SW480 (cell line): ENCODE data around the gene C2CD3.

Experiments
- DNase-seq: peaks from one replicate; pipeline ENCODE4 v3.0.0-alpha.2; 2016; ENCODE audit warnings: low spot score

Gene C2CD3

GRCh38 chr11:74018331-74019005 is 152.3 kb downstream of the C2CD3 start:
- no peak for DNase-seq

DNA sequence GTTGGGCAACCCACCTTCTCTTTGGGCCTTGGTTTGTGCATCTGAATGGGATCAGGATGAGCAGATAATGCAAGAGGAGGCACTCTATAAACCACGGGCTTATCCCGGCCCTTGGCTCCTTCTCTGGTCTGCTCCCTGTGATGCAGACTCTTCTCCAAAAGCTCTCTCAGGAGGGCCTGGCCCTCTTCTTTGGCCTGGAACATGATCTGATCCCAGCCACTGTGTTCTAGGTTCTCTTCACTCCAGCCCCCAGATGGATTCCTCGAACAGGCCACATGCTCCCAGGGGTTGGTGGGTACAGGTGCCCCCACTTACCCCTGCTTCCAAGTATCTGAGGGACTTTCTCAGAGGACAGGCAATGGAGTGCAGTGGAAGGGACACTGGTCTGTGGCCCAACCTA is 153.2 kb downstream of the C2CD3 start:
- DNase-seq = no peak

- no peak for DNase-seq
These were observed 154.7 kb downstream of the C2CD3 start for GRCh38 chr11:74015919-74016684.

DNA sequence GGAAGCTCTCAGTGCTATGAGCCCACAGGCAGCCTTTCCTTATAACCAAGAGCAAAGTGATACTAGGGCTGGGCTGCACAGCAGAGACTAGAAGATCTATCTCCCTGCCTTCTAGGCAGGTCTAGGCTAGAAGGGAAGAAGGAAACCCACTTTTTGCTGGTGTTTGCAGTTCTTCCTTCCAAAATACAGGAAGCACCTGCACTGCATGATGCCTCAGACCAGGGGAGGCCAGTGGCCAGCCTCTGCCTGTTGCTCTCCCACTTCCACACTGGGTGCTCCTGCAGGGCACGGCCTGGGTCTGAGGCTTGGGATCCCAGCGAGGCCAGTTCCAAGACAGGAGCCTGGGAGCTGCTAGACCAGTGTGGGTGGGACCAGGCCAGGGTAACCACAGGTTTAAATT is 155.9 kb downstream of the C2CD3 start:
- DNase-seq = no peak

- DNase-seq = no peak
These were observed 157.7 kb downstream of the C2CD3 start for GRCh38 chr11:74013141-74013540.

DNA sequence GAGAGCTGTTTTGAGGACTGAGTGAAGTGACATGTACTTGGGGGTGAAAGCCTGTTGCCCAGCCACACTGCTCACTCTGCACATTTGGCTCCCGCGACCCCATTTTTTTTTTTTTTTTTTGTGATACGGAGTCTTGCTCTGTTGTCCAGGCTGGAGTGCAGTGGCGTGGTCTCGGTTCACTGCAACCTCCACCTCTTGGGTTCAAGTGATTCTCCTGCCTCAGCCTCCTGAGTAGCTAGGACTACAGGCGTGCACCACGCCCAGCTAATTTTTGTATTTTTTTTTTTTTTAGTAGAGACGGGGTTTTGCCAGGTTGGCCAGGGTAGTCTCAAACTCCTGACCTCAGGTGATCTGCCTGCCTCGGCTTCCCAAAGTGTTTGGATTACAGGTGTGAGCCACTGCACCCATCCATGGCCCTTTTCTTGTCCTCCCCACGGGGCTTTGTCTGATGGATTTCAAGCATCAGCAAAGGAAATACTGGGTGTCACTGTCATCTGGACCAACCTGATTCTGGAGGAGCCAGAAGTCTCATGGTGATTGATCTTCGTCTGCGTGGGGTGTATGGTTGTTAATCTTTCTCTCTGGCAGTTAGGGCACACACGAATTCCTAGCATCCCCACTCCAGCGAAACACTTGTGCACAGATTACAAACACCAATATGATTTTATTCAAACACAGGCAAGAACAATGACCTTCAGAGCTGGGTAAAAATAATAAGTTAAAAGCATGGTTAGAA is 158.6 kb downstream of the C2CD3 start:
- no peak for DNase-seq

GRCh38 chr11:74011360-74012073 is 159.3 kb downstream of the C2CD3 start:
- DNase-seq = no peak

DNA sequence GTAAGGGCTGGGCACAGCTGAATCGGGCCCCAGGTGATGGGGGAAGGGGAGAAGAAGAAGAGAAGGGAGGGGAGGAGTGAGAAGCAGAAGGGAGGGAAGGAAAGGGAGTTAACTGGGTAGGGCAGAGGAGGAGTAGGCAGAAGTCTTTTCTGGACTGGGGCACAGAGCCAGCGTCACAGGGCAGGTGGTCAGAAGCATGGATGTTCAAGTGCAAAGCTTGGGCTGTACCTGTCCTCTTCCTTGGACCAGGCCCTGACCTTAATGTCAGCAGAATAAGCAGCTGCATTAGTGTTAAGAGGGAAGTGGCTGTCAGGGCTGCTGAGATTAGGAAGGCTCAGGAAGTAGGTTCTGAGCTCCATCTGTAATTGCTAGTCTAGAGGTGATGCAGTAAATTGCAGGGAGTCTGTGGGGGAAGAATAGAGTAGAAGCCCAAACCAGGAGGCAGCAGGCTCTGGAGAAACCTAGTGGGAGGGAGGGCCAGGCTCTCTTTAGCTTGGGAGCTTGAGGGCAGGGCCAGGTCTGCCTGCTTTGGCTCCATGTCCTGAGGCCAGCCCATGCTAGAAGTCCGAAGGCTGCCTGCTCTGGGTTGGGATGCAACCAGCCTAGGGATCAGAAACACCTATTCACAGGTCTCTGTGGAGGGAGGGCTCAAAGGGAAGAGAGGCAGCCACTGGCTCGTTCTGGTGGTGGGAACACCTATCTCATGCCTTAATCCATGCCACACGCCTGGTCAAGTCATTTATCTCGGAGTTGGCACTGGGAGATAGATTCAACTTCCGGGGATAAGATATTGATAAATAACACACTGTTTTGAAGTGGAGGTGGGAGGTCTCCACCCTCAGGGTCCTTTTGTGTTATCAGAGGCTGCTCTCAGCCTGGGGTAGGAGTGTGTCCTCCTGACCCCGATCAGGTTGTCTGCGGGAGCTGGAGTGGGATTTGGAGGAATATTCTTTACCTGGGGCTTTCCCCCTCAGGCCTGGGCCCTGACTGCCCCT is 160.2 kb downstream of the C2CD3 start:
- DNase-seq = no peak

DNA sequence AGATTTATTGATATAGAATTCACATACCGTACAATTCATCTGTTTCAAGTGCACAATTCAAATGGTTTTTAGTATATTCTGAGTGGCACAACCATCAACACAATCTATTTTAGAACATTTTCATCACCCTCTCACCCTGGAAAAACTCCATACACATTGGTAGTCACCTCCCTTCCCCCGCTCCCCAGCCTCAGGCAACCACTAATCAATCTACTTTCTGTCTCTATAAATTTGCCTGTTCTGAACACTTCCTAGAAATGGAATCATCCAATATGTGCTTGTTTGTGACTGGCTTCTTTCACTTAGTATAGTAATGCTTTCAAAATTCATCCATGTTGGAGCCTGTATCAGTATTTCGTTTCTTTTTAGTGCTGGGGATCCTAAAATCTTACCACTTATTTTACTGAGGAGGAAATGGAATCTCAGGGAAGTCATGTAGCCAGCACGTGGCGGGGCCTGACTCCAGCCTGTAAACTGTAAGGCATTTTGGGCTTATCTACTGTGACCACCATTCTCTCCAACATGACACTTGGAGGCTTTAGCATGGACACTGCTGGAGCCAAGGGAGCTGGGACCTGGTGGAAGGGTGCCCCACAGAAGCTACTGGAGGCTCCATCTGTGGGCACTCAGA is 161.0 kb downstream of the C2CD3 start:
- no peak for DNase-seq

DNA sequence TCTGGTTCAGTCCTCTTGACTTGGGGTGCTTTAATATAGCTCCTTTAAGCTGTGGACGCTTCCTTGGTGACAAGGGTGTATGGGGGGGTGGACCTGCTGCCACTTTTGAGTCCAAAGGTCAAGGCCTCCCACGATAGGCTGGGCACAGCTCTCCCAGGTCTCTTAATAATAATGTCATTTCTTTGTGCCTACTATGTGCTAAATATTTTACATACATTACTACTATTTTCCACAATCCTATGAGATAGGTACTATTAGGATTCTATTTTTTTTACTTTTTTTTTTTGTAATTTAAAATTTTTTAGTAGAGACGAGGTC is 161.6 kb downstream of the C2CD3 start:
- no peak for DNase-seq

DNA sequence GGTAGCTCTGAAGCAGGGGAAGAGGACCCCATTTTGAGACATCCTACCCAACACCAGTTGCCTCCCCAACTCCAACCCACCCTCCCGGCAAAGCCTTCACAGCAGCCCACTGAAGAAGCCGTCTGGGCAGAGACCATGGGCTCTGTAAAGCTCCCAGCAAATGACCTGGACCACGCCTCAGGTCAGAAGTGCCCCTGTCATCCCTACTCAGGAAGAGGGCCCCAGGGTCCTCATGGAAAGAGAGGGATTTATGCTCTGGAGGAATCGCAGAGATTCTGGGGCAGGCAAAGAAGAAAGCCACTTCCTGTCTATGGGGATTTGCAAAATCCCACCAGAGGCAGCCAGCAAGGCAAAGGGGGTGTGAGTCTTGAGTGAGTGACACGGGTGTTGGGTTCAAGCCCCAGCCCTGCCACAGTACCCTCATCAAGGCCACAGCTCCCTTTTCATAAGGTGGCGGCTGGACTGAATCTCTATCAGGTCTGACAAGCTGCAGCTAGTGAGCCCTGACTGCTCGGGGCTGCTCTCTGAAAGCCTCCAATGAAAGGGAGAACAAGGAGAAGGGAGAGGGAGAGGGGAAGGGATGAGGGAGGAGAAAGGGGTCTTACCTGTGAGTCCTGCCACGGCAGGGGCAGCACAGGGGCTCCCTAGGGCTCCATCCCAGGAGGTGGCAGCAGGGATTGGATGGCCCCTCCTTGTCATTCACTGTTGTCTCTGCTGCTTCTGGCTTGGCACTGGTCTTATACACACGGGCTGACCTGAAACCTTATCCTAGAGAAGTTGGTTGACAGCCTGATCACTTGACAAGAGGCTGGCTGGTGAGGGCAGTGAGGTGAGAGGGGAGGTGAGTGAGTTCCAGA is 162.2 kb downstream of the C2CD3 start, which contains the start of gene UCP3:
UCP3 (minus strand) TSS at position 713 of the 857 bp plus-strand sequence. CDS start 2,043 bp downstream, outside the sequence.
- no peak for DNase-seq

GRCh38 chr11:74007691-74008372 is 163.0 kb downstream of the C2CD3 start:
- DNase-seq = no peak

- DNase-seq = no peak
These were observed 164.0 kb downstream of the C2CD3 start for GRCh38 chr11:74006743-74007304.

DNA sequence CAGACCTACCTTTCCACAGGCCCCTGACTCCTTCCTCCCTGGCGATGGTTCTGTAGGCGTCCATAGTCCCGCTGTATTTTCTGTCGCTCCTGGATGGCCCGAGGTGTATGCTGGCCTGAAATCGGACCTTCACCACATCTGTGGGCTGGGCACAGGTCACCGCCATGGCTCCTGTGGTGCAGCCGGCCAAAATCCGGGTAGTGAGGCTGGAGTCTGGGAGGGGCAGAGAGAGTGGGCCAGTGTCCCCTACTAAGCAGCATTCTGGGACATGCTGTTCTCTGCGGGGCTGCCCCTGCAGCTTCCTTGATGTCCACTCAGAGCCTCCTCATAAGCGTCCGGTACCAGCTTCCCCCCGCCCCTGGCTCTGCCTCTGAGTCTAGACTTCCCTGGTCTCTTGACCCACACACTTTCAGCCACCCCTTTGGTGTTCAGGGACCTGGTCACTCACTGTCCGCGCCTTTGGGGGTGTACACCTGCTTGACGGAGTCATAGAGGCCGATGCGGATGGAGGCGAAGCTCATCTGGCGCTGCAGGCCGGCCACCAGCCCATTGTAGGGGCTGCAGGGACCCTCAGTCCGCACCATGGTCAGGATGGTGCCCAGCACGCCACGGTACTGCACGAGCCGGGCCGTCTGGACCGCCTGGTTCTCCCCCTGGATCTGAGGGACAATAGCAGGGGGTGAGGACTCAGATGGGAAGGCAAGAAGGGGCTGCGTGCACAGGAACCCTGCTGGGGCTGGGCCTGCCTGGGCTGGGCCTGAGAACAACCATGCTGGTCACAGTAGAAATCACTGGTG is 164.9 kb downstream of the C2CD3 start:
- DNase-seq = no peak

DNA sequence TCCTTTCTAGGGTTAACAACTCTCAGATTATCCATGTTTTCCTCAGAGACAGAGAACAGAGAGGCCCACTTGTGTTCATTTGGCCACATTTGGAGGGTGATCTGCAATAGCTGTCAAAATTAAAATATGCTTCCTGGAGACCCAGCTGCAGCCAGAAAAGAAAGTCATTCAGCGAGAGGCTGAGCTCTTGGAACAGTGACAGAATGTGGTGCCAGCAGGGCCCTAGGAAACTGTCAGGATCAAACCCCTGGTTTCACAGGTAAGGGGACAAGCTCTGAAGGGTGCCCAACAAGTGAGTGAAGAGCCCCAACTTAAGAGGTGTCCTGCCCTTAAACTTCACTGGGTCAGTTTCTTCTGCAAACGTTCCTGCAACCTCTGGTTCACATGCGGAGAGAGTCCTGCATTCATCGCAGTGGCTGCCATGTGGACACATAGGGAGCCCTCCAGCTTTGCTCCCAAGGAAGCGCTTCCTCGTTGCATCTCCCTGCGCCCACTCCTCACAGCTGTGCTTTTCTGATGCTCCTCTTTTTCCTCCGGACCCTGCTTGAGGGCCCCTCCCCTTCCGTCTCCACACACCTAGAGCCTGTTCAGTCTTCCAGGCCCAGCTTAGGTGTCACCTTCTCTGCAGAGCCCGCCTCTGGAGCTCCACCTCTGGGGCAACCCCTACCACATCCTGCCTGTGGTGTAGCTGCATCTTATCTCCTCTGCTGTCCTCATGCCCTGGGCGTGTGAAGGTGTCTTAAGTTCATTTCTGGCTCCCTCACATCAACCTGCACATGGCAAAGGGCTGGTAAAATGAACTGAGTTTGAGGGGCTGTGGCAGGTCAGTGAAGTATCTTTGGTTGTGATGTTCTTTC is 165.8 kb downstream of the C2CD3 start:
- no peak for DNase-seq

GRCh38 chr11:74004046-74004695 is 166.6 kb downstream of the C2CD3 start:
- no peak for DNase-seq
